Esophagus (tissue), 2 donors: ENCODE measurements around the gene CDK18. TPM values are rescaled to one million over a fixed set of nuclear protein-coding genes. Genes with fewer than 3 reads are reported as not detected.

Source experiments
- H3K27ac ChIP-seq, 2 donors: one replicate each; pipeline ENCODE4 v1.5.1; 2013; ENCODE audit warnings: low read depth in 2 of 2, mild to moderate bottlenecking in 2 of 2, inconsistent platforms in 1 of 2, low read length in 1 of 2, moderate library complexity in 1 of 2
- H3K27me3 ChIP-seq, 2 donors: one replicate each; pipeline ENCODE4 v1.6.1; 2013; ENCODE audit warnings: low read length in 2 of 2, control low read depth in 1 of 2, mild to moderate bottlenecking in 1 of 2; ENCODE audit not compliant: insufficient read depth in 2 of 2, control insufficient read depth in 1 of 2
- H3K36me3 ChIP-seq, 2 donors: one replicate each; pipeline ENCODE4 v1.6.1; 2013; ENCODE audit warnings: low read length in 1 of 2; ENCODE audit not compliant: control insufficient read depth in 2 of 2, insufficient read depth in 2 of 2
- H3K4me1 ChIP-seq, 2 donors: one replicate each; pipeline ENCODE4 v1.6.1; 2013; ENCODE audit warnings: low read length in 1 of 2; ENCODE audit not compliant: control insufficient read depth in 2 of 2, insufficient read depth in 2 of 2
- H3K4me3 ChIP-seq, 2 donors: one replicate each; pipeline ENCODE4 v1.5.1; 2013; ENCODE audit warnings: low read length in 2 of 2, mild to moderate bottlenecking in 2 of 2, low read depth in 1 of 2, moderate library complexity in 1 of 2
- H3K9me3 ChIP-seq, 2 donors: one replicate each; pipeline ENCODE4 v1.6.1; 2013; ENCODE audit warnings: mild to moderate bottlenecking in 2 of 2, low read depth in 1 of 2, low read length in 1 of 2, moderate library complexity in 1 of 2; ENCODE audit not compliant: control insufficient read depth in 2 of 2, insufficient read depth in 1 of 2
- WGBS, 2 donors: extraction: QIAGEN DNeasy Blood & Tissue Kit; methylation state at CpG; one replicate each; pipeline ENCODE4 v1.1.7; 2013; 5-methylcytosine and 5-hydroxymethylcytosine counted together
- polyA plus RNA-seq, 2 donors: library from polyadenylated mRNA; stranded (reverse); fragments of 200-250 nt; gene quantifications; one replicate each; pipeline ENCODE4 v1.2.3, GENCODE V29; 2013
- donor health status: healthy with polysubstance abuse.
- donor health status: Bipolar disorder and iron deficiency.

CDK18 gene
- polyA plus RNA-seq, 2 donors = 3.5 to 9.0 TPM

GRCh38 chr1:205581321-205581980, 77.0 kb downstream of the CDK18 start:
- 88 to 90% methylated on average over 9 of the region's 9 CpGs for WGBS, 2 donors
- H3K27ac ChIP-seq = peak overlapping the region in 1 of 2 donors; percentile 58
- no peak overlapping the region for H3K4me3 ChIP-seq
- peaks cover 3 to 22% of the 10 kb centered on the region in 2 donors for H3K4me1 ChIP-seq
- H3K36me3 ChIP-seq = no peaks in the 10 kb centered on the region
- H3K27me3 ChIP-seq = no peaks in the 10 kb centered on the region
- H3K9me3 ChIP-seq = no peaks in the 10 kb centered on the region

GRCh38 chr1:205582046-205582445, 77.6 kb downstream of the CDK18 start:
- Histone ChIP-seq H3K9me3 (no peaks in the 10 kb centered on the region), H3K4me1 (peaks cover 3 to 22% of the 10 kb centered on the region in 2 donors), H3K27me3 (no peaks in the 10 kb centered on the region), H3K36me3 (no peaks in the 10 kb centered on the region), H3K27ac (peak overlapping the region in 1 of 2 donors; percentile 58), H3K4me3 (no peak overlapping the region)
- 53 to 57% methylated on average over 11 of the region's 11 CpGs for WGBS, 2 donors

Other genes with a start within 250 kb of the CDK18 start
- 10 to 100 TPM; 14.7 to 28.3 TPM for gene NUAK2, start 182.9 kb upstream of the CDK18 start, polyA plus RNA-seq
- gene KLHDC8A, start 147.7 kb upstream of the CDK18 start, polyA plus RNA-seq = 1 to 10 TPM; 5.5 to 8.0 TPM
- under 1 TPM; 0.78 to 0.81 TPM for gene LEMD1, start 82.6 kb upstream of the CDK18 start, polyA plus RNA-seq
- gene BLACAT1, start 48.6 kb upstream of the CDK18 start, polyA plus RNA-seq = under 1 TPM; 0.51 to 0.60 TPM
- 1 to 10 TPM; 4.0 to 4.2 TPM for gene ELK4, start 127.3 kb downstream of the CDK18 start, polyA plus RNA-seq
- 1 to 10 TPM in 1 of 2 donors, under 1 TPM in 1; 0.88 to 1.1 TPM for gene SLC45A3, start 175.8 kb downstream of the CDK18 start, polyA plus RNA-seq
- gene NUCKS1, start 245.5 kb downstream of the CDK18 start, polyA plus RNA-seq = 10 to 100 TPM; 25.1 to 26.5 TPM